IMR-90 (cell line): ENCODE results near the gene RAF1. TPM values are rescaled to one million over a fixed set of nuclear protein-coding genes. Genes with fewer than 3 reads are reported as not detected.
A peak's percentile ranks its signal among the peaks of the same experiment; 100 is the strongest.

Source experiments
- ATAC-seq: fragments of 200-7000 bp; cut with Tn5 transposase; 2 replicates; pipeline ENCODE4 v1.9.1; 2020; ENCODE audit warnings: low read depth, mild to moderate bottlenecking, moderate library complexity
- BruUV-seq: library from RNA; stranded (reverse); fragments of 400-500 nt; replicated peaks from 2 replicates; lab custom pipeline; 2021; lab: Mats Ljungman, UMichigan
- CTCF ChIA-PET: fragments of 300-600 bp; formaldehyde crosslinking; extraction: SDS; loops from one replicate; lab custom pipeline; 2021; ENCODE audit warnings: antibody characterized with exemption; lab: Yijun Ruan, JAX
- POLR2A ChIA-PET: fragments of 300-600 bp; sonication (Branson Sonifier 250); formaldehyde crosslinking; loops from one replicate; lab custom pipeline; 2022; ENCODE audit warnings: antibody characterized with exemption; ENCODE audit not compliant: unreplicated experiment; lab: Charles Lee
- DNase-seq: peaks from one replicate; pipeline ENCODE4 v3.0.0; 2013
- H2AFZ ChIP-seq: replicated peaks from 2 replicates; pipeline ENCODE3; 2013; ENCODE audit warnings: low read length, mild to moderate bottlenecking; ENCODE audit not compliant: poor library complexity
- H2AK5ac ChIP-seq: 2 replicates; pipeline ENCODE4 v1.6.1; 2013; ENCODE audit warnings: low read depth, low read length, inconsistent platforms
- H2AK9ac ChIP-seq: replicated peaks from 2 replicates; pipeline ENCODE3; 2013; ENCODE audit warnings: mild to moderate bottlenecking, low read depth, low read length, moderate library complexity; ENCODE audit not compliant: poor library complexity
- H2BK120ac ChIP-seq: 2 replicates; pipeline ENCODE4 v1.6.1; 2013; ENCODE audit warnings: low read depth, low read length, inconsistent platforms
- H2BK15ac ChIP-seq: 3 replicates; pipeline ENCODE4 v1.6.1; 2013; ENCODE audit warnings: low read depth, low read length, inconsistent platforms
- H2BK20ac ChIP-seq: 2 replicates; pipeline ENCODE4 v1.6.1; 2013; ENCODE audit warnings: low read depth, mild to moderate bottlenecking, inconsistent platforms, low read length, moderate library complexity
- H2BK5ac ChIP-seq: 2 replicates; pipeline ENCODE4 v1.6.1; 2013; ENCODE audit warnings: mild to moderate bottlenecking, low read depth, low read length, inconsistent platforms; ENCODE audit not compliant: poor library complexity, severe bottlenecking
- H3K14ac ChIP-seq: replicated peaks from 2 replicates; pipeline ENCODE4 v1.6.1; 2013; ENCODE audit warnings: low read depth, low read length, inconsistent platforms
- H3K18ac ChIP-seq: 2 replicates; pipeline ENCODE4 v1.6.1; 2013; ENCODE audit warnings: low read depth, low read length, control low read depth
- H3K23ac ChIP-seq: 2 replicates; pipeline ENCODE4 v1.6.1; 2013; ENCODE audit warnings: low read depth, low read length, inconsistent platforms
- H3K27ac ChIP-seq: 2 replicates; pipeline ENCODE4 v1.5.1; 2013; ENCODE audit warnings: mild to moderate bottlenecking, control low read depth, low read length; ENCODE audit not compliant: insufficient read depth
- H3K27me3 ChIP-seq: 2 replicates; pipeline ENCODE4 v1.6.1; 2013; ENCODE audit warnings: low read length; ENCODE audit not compliant: control insufficient read depth, insufficient read depth
- H3K36me3 ChIP-seq: 2 replicates; pipeline ENCODE4 v1.6.1; 2013; ENCODE audit warnings: low read length, mixed read lengths; ENCODE audit not compliant: control insufficient read depth, insufficient read depth
- H3K4ac ChIP-seq: 2 replicates; pipeline ENCODE4 v1.6.1; 2013; ENCODE audit warnings: low read depth, low read length, inconsistent platforms
- H3K4me1 ChIP-seq: 2 replicates; pipeline ENCODE4 v1.6.1; 2013; ENCODE audit warnings: low read length, mixed read lengths; ENCODE audit not compliant: control insufficient read depth, insufficient read depth
- H3K4me2 ChIP-seq: 2 replicates; pipeline ENCODE4 v1.6.1; 2013; ENCODE audit warnings: low read depth, mild to moderate bottlenecking, control low read depth, low read length, moderate library complexity
- H3K4me3 ChIP-seq: 2 replicates; pipeline ENCODE4 v1.5.1; 2013; ENCODE audit warnings: low read depth, mild to moderate bottlenecking, control low read depth, low read length, moderate library complexity; ENCODE audit not compliant: insufficient read depth
- H3K56ac ChIP-seq: 2 replicates; pipeline ENCODE4 v1.6.1; 2013; ENCODE audit warnings: low read length, inconsistent platforms; ENCODE audit not compliant: insufficient read depth; ENCODE audit errors: extremely low read depth
- H3K79me1 ChIP-seq, 2 experiments: 2 replicates each; pipeline ENCODE4 v1.6.1; 2013; ENCODE audit warnings: low read length in 2 of 2, inconsistent platforms in 1 of 2, low read depth in 1 of 2
- H3K9ac ChIP-seq: 2 replicates; pipeline ENCODE4 v1.6.1; 2013; ENCODE audit warnings: low read depth, low read length, control low read depth
- H3K9me1 ChIP-seq: 2 replicates; pipeline ENCODE4 v1.6.1; 2013; ENCODE audit warnings: low read length, inconsistent platforms; ENCODE audit not compliant: insufficient read depth
- H3K9me3 ChIP-seq: 2 replicates; pipeline ENCODE4 v1.6.1; 2013; ENCODE audit warnings: low read length; ENCODE audit not compliant: control insufficient read depth, insufficient read depth
- H4K20me1 ChIP-seq: 2 replicates; pipeline ENCODE4 v1.6.1; 2013; ENCODE audit warnings: low read length, inconsistent platforms; ENCODE audit not compliant: insufficient read depth
- H4K5ac ChIP-seq: 2 replicates; pipeline ENCODE4 v1.6.1; 2013; ENCODE audit warnings: mild to moderate bottlenecking, low read depth, low read length, control low read depth
- H4K8ac ChIP-seq, 2 experiments: 2 replicates each; pipeline ENCODE4 v1.6.1; 2013; ENCODE audit warnings: low read depth in 2 of 2, low read length in 2 of 2, control low read depth in 1 of 2, inconsistent platforms in 1 of 2
- H4K91ac ChIP-seq: 2 replicates; pipeline ENCODE4 v1.6.1; 2013; ENCODE audit warnings: low read depth, low read length, inconsistent platforms; ENCODE audit not compliant: insufficient read depth
- FOS ChIP-seq: fragments of 150-350 bp; IDR thresholded peaks from 2 replicates; pipeline ENCODE4 v1.6.1; 2016; ENCODE audit warnings: low read depth, low read length
- MAFK ChIP-seq: IDR thresholded peaks from 2 replicates; pipeline ENCODE4 v1.6.1; 2012; ENCODE audit warnings: low read depth, low read length, improper control_type of control experiment
- MAZ ChIP-seq: IDR thresholded peaks from 2 replicates; pipeline ENCODE4 v1.6.1; 2012; ENCODE audit warnings: low read depth, mild to moderate bottlenecking, low read length, improper control_type of control experiment, moderate library complexity, borderline replicate concordance
- POLR2A ChIP-seq: IDR thresholded peaks from 2 replicates; pipeline ENCODE4 v1.6.1; 2012; ENCODE audit warnings: mild to moderate bottlenecking, low read depth, low read length
- RAD21 ChIP-seq: IDR thresholded peaks from 2 replicates; pipeline ENCODE4 v1.6.1; 2012; ENCODE audit warnings: low read length, improper control_type of control experiment
- SMC3 ChIP-seq: fragments of 150-350 bp; IDR thresholded peaks from 2 replicates; pipeline ENCODE4 v1.6.1; 2016; ENCODE audit warnings: low read depth, mild to moderate bottlenecking, antibody characterized with exemption, low read length, moderate library complexity
- WGBS, 2 experiments: methylation state at CpG; one replicate each; pipeline versions ENCODE4 v1.1.5 to v1.1.7; 2013; ENCODE audit warnings: missing lambda C conversion rate in 2 of 2; ENCODE audit not compliant: insufficient read length in 1 of 2; ENCODE audit errors: extremely low coverage in 2 of 2; 5-methylcytosine and 5-hydroxymethylcytosine counted together
- dilution Hi-C: fragments of 300-500 bp; cut with HindIII; formaldehyde crosslinking; loops from one replicate; pipeline ENCODE4 v1.14.3; 2018; ENCODE audit warnings: low sequenced_read_pairs; ENCODE audit not compliant: unreplicated experiment
- in situ Hi-C: fragments of 300-500 bp; cut with MboI; formaldehyde crosslinking; loops from 3 replicates; pipeline ENCODE4 v1.14.3; 2019; ENCODE audit warnings: low sequenced_read_pairs, inconsistent platforms, mixed read lengths
- intact Hi-C: fragments of 100-400 bp; cut with micrococcal nuclease; formaldehyde crosslinking; loops from 2 replicates; pipeline ENCODE4 v1.10.0; 2022
- polyA plus RNA-seq, 3 experiments: library from polyadenylated mRNA; depleted of rRNA; stranded (reverse); fragments of >200 nt; gene quantifications; 2 replicates each; pipeline ENCODE4 v1.2.3, GENCODE V29; 2012; ENCODE audit warnings: low replicate concordance in 1 of 3
- total RNA-seq: library from RNA; depleted of rRNA; stranded (reverse); fragments of >200 nt; gene quantifications from 2 replicates; pipeline ENCODE4 v1.2.3, GENCODE V29; 2012

RAF1 gene
- total and polyA plus RNA-seq, 2 of the 4 experiments (the other 2 are of a cell fraction): 115 to 151 TPM

DNA sequence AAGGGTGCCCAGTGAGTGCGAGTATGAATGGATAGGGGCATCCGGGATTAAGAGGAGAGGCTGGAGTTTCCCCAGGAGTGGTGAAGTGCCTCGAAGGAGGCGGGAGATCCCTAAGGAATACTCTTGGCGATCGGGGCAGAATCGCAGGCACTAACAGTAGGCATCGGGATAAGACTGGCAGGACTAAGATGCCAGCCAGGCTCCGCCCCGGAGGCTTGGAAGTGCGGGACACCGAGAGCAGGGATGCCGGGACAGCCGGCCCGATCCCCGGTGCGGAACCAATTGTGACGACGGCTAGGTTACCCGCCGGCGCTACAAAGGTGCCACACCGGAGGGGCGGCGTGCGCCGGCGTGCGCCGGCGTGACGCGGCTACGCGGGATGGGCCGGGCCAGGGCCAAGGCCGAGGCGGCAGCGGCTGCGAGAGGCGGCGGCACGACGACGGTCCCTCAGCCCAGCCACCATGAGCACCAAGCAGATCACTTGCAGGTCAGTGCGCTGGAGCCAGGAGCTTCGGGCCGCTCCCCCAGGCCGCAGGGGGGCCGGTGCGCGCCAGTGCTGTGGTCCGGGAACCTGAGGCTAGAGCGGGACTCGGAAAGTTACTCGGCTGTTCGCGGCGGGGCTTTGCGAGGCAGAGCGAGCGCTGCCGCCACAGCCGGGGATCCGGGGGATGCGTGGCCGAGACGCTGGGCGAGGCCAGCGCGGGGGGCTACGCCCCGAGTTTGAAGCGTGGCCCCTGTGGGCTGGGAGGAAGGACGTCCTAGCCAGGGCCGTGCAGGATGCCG is 107.0 kb downstream of the RAF1 start, which contains the start of gene MKRN2 (continued):
- TF ChIP-seq RAD21 (no peak; the same call in 1 of the 2 replicates), SMC3 (peak; percentile 24; the same call in 1 of the 2 replicates)

DNA sequence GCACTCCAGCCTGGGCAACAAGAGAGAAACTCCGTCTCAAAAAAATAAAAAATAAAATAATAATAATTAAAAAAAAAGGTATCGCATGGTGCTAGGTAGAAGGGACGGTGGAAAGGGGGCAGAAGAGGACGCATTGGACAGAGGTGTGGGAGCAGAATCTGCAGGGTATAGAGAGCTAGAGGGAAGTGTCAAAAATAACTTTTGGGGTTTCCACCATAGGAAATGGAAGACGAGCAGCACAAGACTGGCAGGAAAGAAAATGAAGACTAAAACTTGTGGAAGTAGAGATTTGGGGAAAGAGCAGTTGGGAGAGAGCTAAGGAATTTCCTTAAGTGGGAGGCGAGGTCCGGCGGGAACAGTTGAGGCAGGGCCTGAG is 107.6 kb downstream of the RAF1 start:
- H3K27ac ChIP-seq: peak overlapping the region; percentile 71
- H3K27me3 ChIP-seq: no peaks in the 10 kb centered on the region
- H4K8ac ChIP-seq: peak overlapping the region; percentile 89 to 99
- peak overlapping the region; percentile 84 for H3K9ac ChIP-seq
- DNase-seq (no peak), ATAC-seq (no peak)
- 0 out of 3 replicates have a peak overlapping the region, but pooled peaks have one; percentile 49 for H2BK15ac ChIP-seq
- peak overlapping the region; percentile 79 for H3K23ac ChIP-seq
- in situ Hi-C loops: no loop called here
- peak overlapping the region; percentile 69 for H2BK120ac ChIP-seq
- H2AK5ac ChIP-seq: no peak overlapping the region
- H3K56ac ChIP-seq: peak overlapping the region; percentile 66; the same call in 1 of the 2 replicates
- H2BK5ac ChIP-seq: peak overlapping the region; percentile 67
- peak overlapping the region; percentile 80 for H3K14ac ChIP-seq
- peak overlapping the region; percentile 62 for H2AK9ac ChIP-seq
- dilution Hi-C loops: no loop called here
- peak overlapping the region; percentile 85 for H3K4me3 ChIP-seq
- CTCF ChIA-PET: no interaction called here
- H3K79me1 ChIP-seq: peaks cover 3 to 37% of the 10 kb centered on the region in 2 experiments; a peak in 2 of 4 replicates
- peak overlapping the region; percentile 80 for H4K91ac ChIP-seq
- POLR2A ChIA-PET: no interaction called here
- no peak overlapping the region for H2BK20ac ChIP-seq
- no TSS peak for BruUV-seq
- H2AFZ ChIP-seq: peak overlapping the region; percentile 97
- H3K36me3 ChIP-seq: no peaks in the 10 kb centered on the region
- H3K9me1 ChIP-seq: peaks cover 11% of the 10 kb centered on the region
- peaks cover 5% of the 10 kb centered on the region for H3K4me1 ChIP-seq
- H3K9me3 ChIP-seq: no peaks in the 10 kb centered on the region
- intact Hi-C loops: loop anchor here (2.0 to 5.0 kb wide), 3 partner anchors 49 to 364 kb away; no protein-coding TSS in a partner anchor
- H4K5ac ChIP-seq: peak overlapping the region; percentile 89
- peak overlapping the region; percentile 86 for H3K4me2 ChIP-seq
- H3K18ac ChIP-seq: 0 out of 2 replicates have a peak overlapping the region, but pooled peaks have one; percentile 35
- H3K4ac ChIP-seq: peak overlapping the region; percentile 73
- WGBS, 2 experiments: 5% methylated on average over 4 of the region's 8 CpGs; no CpG with 5 or more reads in 1 of the 2 experiments
- TF ChIP-seq FOS: no peak
- no peak for TF ChIP-seq MAFK
- TF ChIP-seq RAD21: no peak
- TF ChIP-seq MAZ: no peak
- TF ChIP-seq POLR2A: no peak
- H4K20me1 ChIP-seq: peaks cover 41% of the 10 kb centered on the region
